HG02588 (cell line): ENCODE measurements around the gene TOR4A.

Experiments used
- ATAC-seq: cut with Tn5 transposase; IDR thresholded peaks from one replicate; pipeline ENCODE4 v1.9.1; 2021; ENCODE audit warnings: mild to moderate bottlenecking, moderate library complexity; ENCODE audit not compliant: unreplicated experiment

The TOR4A gene

DNA sequence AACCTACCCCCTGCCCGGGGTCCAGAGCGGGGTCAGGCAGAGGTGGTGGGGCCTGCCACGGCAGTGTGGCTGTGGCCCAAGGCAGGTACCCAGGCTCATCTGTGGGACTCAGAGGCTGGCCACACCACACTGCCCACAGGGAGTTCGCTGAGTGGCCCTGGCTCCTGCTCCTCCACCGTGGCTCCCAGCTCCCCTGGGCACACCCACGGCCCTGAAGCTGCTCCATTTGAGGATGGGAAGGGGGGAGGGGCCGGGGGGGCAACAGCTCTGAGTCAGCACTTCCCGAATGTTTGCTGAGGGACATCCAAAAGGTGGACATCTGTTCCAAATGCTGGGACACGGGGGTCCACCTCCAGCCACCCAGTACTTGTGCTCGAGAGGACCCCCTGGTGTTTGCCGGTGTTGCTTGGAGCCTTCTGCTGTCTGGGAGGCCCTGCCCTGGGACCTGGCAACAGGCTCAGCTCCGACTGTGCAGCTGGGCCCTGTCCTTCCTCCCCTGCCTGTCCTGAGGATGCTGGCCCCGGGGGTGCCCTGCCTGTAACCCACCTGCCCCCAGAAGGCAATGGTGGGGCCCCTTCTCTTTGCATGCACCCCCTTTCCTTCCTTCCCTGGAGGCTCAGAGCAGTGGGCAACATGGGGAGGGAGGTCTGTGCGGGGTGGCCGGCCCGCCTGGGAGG, 27.0 kb downstream of the TOR4A start:
- ATAC-seq: no peak

DNA sequence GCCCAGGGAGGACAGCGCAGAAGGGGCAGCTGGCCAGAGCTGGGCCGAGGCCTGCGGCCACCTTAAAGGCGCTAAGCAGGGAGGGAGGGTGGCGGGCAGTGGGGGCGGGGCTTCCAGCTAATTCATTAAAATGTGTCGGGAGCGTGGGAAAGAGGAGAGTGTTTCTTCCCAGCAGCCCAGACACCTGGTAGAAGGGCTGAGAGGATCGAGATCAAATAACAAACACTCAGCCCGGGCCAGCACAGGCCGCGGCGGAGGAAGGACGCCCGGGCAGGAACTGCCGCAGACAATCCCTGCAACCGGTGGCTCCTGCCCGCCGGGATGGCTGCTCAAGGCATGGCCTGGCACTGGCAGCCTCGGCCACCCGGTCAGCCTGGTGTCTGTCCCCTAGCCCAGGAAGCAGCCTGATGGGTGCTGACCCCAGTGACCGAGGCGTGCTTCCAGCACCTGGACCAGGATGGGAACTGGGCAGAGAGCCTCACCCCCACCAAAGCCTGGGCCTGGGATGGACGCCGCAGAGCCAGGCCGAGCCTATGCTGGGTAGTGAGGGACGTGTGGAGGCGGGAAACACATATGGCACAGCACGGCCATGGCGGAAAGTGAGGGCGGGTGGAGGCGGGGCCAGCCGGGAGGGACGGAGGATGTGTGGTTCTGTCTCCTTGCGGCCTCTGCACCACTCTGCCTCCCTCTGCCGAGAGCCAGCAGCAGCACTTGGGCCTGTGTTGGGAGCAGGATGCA, 27.7 kb downstream of the TOR4A start:
- no peak for ATAC-seq

DNA sequence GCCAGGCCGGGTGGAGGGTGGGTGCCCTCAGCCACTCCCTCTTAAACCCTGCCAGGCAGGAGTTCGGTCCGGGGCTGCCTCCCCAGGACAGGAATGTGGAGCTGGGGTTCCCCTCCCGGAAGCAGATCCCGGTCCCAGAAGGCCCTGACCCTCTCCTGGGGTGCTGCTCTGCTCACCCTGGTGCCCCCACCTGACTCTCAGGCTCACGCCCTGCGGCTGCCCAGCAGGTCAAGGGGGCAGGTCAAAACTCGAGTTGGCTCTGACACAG, 28.2 kb downstream of the TOR4A start:
- ATAC-seq: no peak

DNA sequence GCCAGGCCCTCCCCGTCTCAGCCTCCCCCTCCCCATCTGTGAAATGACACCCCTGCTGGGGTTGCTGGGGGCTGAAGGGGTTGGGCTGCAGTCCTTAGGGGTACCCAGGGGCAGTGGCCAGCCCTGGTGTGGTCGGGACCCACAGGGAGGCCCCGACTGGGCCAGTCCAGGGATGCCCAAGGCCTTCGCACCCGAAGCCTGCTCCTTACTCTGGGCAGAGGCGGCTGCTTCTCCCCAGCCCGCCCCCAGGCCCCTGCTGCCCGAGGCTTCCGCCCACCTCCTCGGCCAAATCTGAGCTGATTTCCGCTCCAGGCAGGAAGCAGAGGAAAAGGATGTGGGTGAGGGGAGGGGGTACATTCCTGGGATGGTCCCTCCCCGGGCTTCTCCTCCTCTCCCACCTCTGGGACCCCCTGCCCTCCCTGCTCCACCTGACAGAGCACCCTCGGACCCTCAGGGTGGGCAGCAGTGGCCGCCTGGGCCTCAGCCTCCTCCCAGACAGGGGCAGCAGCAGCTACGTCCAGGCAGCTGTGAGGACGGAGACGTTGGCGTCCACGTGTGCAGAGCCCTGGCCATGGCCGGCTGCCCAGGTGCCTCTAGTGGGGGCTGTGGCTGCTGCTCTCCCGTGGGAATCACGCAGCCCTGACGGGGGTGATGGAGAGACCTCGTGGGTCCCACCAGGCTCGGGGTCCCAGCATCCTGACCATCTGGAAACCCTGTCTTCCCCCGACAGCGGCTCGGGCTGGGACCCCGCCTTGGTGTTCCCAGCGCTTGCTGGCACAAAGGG, 28.7 kb downstream of the TOR4A start:
- ATAC-seq: no peak

DNA sequence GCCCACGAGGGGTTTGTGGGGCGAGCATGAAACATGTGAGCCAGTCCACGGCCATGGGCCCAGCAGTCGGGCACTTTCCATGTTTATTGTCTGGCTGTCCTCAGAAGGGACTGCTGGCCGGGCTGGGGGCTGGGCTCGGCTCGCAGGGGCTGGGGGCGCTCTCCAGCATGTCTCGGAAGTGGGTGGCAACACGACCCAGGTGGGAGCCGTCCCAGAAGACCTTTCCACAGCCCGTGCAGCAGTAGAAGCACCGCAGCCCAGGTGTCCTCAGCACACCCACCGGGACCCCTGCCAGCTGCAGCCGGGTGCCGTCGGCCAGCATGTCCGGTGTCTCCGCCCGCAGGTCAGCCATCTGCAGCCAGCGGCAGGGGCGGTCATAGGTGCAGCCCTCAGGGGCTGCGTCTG, 29.3 kb downstream of the TOR4A start:
- no peak for ATAC-seq

DNA sequence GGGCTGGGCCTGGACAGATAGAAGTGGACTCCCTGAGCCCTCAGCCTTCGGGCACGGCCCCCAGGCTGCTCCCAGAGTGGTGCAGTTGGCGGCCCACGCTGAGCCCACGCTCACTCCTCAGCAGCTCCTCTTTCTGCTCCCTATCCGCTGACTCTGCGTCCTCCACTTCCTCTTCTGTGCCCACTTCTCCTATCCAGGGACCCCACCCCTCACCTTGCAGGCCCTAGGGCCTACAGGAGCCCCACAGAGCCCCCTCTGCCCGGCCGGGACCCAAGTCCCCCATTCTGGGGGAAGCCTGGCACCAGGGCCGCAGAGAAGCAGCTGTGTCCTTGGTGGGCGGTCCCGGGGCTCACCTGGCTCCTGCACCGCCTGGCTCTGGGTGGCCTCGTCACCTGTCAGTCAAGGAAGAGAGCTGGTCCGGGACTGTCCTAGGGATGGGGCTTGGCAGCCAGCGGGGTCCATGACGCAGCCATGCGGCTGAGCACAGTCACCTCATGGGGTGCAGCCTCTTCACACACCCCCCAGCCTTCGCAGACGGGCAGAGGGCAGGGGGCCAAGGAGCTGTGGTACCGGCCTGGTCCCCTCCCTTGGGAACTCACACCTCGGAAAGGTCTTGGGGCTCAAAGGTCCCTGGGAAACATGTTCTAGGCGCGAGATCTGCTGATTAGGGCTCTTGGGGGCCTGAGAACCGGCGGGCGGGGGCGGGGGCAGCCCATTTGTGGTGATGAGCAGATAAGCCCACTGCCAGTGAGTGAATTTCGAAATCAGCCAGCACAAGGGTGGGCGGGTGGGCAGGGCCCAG, 29.9 kb downstream of the TOR4A start:
- no peak for ATAC-seq

DNA sequence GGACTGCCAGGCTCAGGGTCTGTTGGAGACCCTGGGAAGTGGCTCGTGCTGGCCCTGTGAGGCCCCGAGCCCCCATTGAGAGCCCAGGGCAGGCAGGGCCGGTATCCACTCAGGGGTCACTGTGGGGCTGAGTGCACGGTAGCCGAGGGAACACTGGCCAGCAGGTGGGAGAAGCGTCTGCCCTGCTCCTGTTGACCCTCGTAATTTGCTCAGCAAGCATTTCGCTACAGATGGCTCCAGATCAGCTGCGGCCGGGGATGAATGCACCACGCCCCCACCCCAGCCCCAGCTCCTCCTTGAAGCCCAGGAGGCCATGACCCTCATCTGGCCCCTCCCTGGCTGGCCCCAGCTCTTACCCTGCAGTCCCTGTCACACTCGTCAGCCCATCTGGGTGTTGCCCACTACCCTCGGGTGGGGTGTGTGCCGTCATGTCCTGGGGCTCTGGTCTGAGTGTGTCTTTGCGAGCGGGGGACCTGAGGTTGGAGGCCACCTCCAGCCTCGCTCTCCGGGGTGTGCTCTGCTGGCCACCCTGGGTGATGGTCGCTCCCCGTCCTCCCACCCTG, 30.6 kb downstream of the TOR4A start:
- ATAC-seq: no peak

DNA sequence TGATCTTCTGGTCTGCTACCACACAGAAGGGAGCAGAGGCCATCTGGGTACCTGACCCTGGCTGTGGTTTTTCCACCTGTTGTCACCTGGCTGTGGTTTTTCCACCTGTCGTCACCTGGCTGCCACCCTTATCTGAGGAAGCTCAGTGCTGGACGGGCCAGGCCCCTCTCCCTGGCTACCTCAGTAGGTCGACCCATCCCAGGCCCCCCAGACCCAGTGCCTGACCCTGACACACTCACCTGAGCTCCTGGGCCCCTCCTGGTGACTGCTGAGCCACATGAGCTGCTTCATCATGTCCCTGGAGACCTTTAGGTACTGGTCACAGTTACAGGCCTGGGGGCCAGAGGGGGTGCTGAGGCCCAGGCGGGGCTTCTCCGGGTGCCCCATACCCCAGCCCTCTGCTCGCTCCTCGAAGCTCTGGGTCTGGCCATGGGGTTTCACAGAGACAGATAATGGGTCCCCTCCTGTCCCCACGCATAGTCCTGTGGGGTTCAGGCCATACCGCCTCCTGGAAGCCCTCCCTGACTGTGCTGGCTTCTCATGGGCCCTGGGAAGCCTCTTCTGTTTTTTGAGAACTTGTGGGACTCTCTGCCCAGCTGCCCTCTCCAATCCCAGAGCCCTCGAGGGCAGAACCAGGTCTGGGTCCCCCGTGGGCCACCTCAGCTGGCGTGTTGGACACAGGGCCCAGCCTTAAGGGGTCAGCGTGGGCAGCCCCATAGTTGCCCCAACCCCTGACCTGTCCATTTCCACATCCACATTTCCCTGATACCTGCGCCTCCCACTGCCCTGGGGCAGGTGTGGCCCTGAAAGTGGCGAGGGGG, 32.1 kb downstream of the TOR4A start:
- no peak for ATAC-seq

DNA sequence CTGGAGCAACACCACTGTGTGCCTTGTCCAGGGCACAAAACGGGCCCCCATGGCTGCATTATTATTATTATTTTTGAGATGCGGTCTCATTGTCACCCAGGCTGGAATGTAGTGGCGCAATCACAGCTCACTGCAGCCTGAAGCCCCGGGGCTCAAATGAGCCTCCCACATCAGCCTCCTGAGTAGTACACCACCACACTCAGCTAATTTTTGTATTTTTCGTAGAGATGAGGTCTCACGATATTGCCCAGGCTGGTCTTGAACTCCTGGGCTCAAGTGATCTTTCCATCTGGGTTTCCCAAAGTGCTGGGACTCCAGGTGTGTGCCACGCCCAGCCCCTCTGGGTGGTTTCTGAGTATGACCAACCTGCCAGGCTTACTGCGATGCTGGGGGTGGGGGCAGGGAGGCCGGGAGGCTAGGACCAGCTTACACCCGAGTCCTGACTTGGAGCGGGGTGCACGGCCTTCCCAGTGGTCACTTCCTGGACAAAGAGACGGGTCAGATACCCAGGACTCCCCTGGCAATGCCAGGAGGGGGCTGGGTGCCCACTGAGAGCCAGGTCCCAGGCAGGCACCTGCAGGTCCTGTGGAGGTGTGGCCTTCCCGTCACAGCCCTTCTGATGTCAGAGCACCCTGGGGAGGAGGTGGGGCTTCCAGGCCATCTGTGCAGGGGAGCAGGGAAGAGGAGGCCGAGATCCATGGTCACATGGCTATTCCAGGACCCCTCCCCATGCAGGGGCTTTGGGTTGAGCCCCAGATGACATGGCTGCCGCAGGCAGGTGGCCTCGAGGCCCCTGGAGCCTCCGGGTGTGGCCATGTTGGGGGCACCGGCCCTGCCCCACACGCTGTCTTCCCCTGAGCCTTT, 32.9 kb downstream of the TOR4A start:
- ATAC-seq: no peak

DNA sequence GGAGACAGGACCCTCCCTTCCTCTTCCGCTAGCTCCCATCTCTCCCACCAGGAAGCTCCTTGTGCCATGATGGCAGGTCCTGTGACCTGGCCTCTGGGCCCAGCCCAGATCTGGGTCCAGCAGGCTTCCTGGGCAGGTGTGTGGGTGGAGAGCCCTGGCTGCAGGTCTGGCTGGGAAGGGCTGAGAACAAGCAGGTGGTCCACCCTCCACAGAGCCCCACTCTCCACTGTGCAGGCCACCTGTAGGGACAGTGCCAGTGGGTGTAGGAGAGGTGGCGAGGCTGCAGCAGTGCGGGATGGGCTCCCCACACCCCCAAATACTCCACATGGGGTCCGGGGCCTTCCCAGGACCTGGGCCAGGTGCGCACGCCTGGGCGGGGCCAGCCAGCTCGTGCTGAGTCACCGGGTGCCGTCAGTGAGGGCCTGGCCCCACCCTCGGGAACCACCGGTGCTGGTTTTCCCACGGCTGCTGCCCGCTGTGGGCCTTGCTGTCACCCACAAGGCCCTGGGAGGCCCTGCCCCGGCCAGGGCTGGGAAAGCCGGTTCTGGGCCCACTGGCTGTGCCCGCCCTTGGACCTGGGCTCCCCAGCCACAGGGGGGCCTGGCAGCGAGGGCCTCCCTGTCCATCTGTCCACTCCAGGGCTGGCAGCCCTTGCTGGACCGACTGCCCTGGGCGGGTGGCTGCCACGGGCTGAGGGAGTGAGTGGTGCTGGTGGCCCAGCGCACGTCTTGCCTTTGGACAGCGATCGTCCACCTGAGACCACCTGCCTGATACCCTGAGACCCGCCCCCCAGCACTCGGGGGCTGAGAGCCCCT, 33.9 kb downstream of the TOR4A start:
- no peak for ATAC-seq

DNA sequence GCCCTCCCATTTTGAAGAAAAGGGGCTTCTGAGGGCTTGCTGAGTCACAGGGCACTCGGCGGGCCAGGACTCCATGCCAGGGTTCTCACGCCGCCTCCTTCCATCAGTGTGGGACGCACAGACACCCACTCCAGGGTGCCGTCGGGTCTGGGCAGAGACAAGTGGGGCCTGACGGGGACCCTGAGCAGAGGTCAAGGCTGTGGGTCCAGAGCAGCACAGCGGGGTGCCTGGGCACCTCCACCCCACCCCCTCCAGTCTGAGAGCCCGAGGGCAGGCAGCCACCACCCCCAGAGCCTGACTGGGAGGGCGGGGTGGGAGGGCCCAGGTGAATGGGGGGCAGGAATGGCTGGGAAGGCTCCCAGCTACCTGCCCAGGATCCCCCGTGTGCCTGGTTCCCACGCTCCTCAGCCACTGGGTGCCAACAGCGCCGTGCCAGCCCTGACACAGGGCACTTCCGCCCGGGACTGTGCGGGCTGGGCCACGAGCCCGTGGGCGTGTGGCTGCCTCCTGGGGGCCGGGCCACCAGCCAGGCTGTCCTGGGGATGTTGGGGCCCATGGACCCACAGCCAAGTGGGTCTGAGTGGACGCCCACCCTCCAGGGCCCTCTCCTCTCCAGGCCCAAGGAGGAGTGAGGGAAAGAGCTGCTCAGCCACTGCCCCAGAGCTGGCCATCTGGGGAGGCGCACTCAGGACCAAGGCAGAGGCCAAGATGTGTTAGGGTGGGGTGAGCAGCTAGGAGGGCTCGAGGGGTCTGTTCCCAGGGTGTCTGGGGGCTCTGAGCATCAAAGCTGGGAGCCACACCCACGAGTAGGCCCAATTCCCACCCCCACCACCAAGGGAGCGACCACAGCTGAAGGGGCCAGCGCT, 34.7 kb downstream of the TOR4A start:
- ATAC-seq: no peak

DNA sequence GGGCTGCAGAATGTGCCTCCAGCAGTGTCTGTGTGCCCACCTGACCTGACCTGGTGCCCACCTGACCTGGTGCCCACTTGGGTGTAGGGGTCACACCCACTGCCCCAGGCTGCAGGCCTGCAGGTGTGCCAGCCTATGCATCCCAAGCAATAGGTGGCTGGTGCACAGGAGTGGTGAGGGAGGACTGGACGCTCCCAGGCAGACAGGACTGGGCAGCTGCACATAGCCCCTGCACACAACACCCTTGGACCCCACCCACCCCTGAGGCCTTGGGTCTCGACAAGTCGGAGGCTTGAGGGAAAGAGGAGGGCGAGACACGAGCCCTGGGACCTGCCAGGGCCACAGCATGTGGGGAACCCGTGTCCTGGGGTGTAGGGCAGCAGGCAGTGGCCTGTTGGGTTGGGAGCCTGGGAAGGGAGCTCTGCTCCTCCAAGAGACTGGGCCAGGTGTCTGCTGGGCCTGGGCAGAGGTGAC, 35.4 kb downstream of the TOR4A start:
- ATAC-seq: no peak

DNA sequence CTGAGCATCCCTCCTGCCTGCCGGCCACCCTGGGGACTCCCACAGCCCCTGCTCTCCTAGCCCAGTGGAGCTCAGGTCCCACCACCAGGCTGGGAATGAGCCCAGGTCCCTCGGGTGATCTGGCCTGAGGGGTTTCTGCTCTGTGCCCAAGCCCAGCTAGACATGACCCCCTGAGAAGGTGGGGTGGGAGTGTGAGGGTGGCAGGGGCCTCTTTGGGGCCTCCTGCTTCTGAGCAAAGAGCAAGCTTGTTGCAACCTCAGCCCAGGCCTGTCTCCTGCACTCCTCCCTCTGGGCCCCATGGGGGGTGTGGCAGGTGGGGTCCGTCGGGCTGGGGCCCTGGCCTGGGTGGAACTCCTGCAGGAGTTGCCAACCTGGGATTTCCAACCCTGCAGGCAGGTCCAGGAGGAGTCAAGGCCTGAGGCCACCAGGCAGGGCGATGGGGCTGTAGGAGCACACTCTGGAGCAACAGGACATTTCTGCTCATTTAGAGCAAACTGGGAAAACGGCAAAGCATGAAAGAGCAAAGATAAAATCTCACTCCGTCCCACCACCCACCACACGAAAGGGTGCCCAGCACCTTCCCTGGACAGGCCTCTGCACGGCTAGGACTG, 35.9 kb downstream of the TOR4A start:
- ATAC-seq: no peak

DNA sequence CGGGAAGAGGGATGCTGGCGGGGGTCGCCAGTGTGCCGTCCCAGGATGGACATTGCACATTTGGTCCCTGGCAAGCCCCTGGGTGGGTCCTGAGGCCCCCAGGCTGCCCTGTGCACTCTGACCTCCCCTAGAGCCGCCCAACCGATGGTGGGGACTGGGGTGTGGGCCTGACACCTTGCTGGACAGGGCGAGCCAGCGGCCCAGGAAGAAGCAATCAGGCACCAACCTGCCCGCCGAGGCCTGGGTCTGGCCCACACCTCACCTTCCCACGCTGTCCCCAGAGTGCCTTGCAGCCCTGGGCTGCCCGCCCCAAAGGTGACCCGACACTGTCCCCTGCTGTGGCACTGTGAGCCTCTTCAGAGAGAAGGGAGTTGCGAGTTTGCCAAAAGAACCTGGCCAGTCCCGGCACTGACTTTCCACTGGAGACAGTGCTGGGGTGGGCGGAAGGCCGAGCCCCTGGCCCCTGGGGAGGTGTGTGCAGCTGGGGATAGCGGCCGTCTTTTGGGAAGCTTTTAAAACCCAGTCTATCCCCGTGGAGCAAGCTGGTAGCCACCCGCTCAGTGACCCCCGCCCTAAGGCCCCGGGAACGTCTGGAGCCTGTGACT, 36.5 kb downstream of the TOR4A start:
- no peak for ATAC-seq

DNA sequence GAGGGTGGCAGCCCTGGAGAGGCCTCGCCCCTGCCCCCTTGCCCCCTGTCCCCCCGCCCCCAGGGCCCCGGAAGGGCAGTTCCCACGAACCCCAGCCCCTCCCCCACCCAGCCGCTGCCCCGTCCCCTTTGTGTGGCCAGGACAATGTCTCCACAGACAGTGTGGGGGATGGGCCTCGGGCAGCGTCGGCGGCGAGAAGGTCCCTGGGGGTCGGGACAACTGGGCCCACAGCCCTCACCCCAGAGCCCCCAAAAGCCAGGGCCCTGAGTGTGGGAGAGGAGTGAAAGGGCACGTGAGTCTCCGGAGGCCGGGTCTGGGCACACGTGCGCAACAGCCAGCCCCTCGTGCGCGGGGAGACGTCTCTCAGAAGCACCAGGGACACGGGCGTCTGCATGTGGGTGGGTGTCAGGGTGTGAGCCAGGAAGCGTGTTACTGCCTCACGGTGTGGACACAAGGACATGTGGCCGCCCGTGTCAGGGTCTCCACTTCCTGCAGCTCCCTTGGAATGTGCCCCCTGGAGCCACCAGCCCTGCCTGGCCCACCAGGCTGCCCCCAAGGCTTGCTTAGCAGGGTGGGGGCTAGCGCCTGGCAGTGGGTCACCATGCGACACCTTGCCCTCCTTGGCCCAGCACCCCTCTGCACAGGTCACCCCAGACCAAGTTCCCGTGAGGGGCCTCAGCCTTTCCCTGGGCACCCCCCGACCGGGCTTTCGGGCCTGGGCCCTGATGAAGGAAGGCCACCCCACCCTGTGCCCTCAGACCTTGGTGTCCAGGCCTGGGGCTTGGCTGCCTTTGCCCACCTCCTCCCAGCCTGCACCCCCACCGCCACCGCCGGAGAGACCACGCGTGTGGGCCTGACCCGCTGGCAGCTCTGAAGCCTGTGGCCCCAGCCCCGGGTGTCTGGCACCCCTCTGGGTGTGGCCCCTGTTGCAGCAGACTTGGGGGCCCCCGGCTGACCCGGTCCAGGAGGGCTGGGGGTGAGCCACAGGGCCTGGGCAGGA, 37.3 kb downstream of the TOR4A start:
- ATAC-seq: no peak
